Measurements from ENCODE around the gene FBXO47. TPM values are rescaled to one million over a fixed set of nuclear protein-coding genes. Genes with fewer than 3 reads are reported as not detected.

FBXO47 gene
- total and polyA plus RNA-seq, 7 donors: 0.03 TPM; not detected in 6

- TF ChIP-seq CTCF (IDR thresholded peaks at IDR 0.05): no peak
- Histone ChIP-seq H3K27me3 (ENCODE audit: insufficient read depth in 3 of 3, low read length in 2 of 3) (no peaks in the 10 kb centered on the region), H3K4me1 (peaks cover 10% of the 10 kb centered on the region), H3K27ac (no peak overlapping the region), H3K9me3 (no peaks in the 10 kb centered on the region), H3K4me3 (no peak overlapping the region), H3K36me3 (ENCODE audit: insufficient read depth in 1 of 2, low read depth in 1 of 2) (no peaks in the 10 kb centered on the region)
- intact Hi-C loops (cut with DNase I): no loop called here
- ATAC-seq (no peak), DNase-seq (no peak)
- 63 to 87% (median 64%) methylated on average over 2 of the region's 2 CpGs for WGBS, 3 donors
Observed at GRCh38 chr17:38926293-38927070, 40.7 kb downstream of the FBXO47 start.

DNA sequence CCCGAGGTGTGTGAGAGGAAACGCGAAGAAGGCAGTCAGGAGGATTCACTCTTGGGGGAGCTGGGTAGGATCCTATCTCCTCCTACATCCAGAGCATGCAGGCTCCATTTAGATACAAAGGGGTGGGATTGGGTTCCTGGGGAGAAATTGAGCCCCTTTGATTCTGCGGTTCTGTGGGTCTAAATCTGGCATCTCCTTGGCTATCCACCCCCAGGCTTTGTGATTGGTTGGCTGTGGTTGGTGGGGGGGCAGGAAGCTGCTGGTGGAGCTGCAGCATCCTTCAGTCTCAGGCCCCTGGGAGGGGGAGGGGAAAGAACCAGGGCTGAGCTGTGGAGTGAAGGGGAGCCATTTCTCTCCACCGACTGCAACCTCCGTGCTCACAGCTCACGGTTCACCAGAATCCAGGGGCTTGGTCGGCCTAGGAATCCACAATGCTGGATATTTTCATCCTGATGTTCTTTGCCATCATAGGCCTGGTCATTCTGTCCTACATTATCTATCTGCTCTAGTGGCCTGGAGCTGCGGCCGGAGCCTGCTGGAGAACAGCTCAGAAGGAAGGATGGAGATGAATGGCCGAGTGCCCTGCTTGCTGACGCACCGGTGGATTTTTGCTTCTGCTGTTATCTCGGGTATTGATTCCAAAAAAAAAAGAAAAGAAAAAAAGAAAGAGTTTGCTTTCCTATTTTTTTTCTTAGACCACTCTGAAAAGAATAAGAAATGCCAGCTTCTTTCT lies 41.8 kb downstream of the FBXO47 start, which contains the start of gene LASP1NB:
Gene LASP1NB (plus strand): TSS at position 352 of the 733 bp plus-strand sequence.
- H3K36me3 ChIP-seq (ENCODE audit: insufficient read depth in 1 of 2, low read depth in 1 of 2): no peaks in the 10 kb centered on the region
- no peak within 1 kb of the TSS for H3K4me3 ChIP-seq
- WGBS, 3 donors: 51 to 64% (median 60%) methylated on average over 14 of the region's 14 CpGs
- no peaks in the 10 kb centered on the region for H3K9me3 ChIP-seq
- intact Hi-C loops (cut with DNase I): no loop called here
- DNase-seq (peak; percentile 35 to 67), ATAC-seq (no peak)
- H3K4me1 ChIP-seq: peaks cover 10% of the 10 kb centered on the region
- no peak within 1 kb of the TSS for H3K27ac ChIP-seq
- TF ChIP-seq CTCF (IDR thresholded peaks at IDR 0.05): no peak
- no peaks in the 10 kb centered on the region for H3K27me3 ChIP-seq (ENCODE audit: insufficient read depth in 3 of 3, low read length in 2 of 3)

GRCh38 chr17:38922538-38923297 lies 44.5 kb downstream of the FBXO47 start:
- DNase-seq (peak; percentile 56 to 72), ATAC-seq (peak; percentile 24 to 70 (median 56))
- Histone ChIP-seq H3K27me3 (ENCODE audit: insufficient read depth in 3 of 3, low read length in 2 of 3) (no peaks in the 10 kb centered on the region), H3K36me3 (ENCODE audit: insufficient read depth in 1 of 2, low read depth in 1 of 2) (peaks cover 0 to 17% of the 10 kb centered on the region in 2 donors), H3K9me3 (no peaks in the 10 kb centered on the region), H3K27ac (peak overlapping the region; percentile 41), H3K4me3 (no peak overlapping the region), H3K4me1 (peaks cover 16% of the 10 kb centered on the region)
- TF ChIP-seq CTCF (IDR thresholded peaks at IDR 0.05): no peak
- intact Hi-C loops (cut with DNase I): no loop called here
- WGBS, 3 donors: 34 to 49% (median 37%) methylated on average over 6 of the region's 6 CpGs

DNA sequence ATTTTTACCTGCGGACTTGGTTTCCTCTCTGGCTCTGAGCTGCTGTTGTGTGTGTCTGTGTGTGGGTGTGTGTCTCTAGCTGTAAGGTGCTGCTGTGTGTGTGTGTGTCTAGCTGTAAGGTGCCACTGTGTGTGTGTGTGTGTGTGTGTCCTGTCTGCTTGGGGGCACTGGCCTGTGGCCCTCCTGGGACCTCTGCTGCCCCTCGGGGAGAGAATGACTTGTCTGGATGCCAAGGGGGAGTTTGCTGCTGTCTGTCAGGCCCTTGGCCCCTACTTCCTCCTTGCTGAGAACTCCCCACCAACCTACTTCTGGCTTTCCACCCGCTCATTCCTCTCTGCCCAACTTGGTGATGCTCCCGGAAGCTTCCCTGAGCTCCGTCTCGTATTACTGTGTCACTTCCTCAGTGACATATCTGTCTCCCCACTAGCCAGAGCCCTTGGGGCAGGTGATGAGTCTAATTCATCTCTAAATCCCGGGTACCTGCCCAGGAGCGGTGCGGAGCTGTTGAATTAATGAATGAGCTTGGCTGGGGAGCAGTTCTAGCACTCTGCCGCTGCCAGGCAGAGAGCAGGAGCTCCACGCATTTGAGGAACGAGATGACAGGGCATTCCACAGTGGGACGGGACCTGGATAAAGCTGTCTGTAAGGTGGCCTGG lies 45.3 kb downstream of the FBXO47 start:
- intact Hi-C loops (cut with DNase I): no loop called here
- peak; percentile 44 to 64 (median 55) for ATAC-seq

More for the DNA sequence above, 45.3 kb downstream of the FBXO47 start:
- Histone ChIP-seq H3K4me1 (peaks cover 16% of the 10 kb centered on the region), H3K27me3 (ENCODE audit: insufficient read depth in 3 of 3, low read length in 2 of 3) (no peaks in the 10 kb centered on the region), H3K9me3 (no peaks in the 10 kb centered on the region), H3K4me3 (no peak overlapping the region), H3K27ac (peak overlapping the region; percentile 41), H3K36me3 (ENCODE audit: insufficient read depth in 1 of 2, low read depth in 1 of 2) (peaks cover 0 to 22% of the 10 kb centered on the region in 2 donors)
- WGBS, 3 donors: 28 to 37% (median 30%) methylated on average over 13 of the region's 13 CpGs
- no peak for TF ChIP-seq CTCF (IDR thresholded peaks at IDR 0.05)
- DNase-seq: no peak

Measured in psoas muscle (tissue), 8 donors.